Mesothelial cell of epicardium (in vitro differentiated cells): Measurements from ENCODE around the gene BLVRB. TPM values are rescaled to one million over a fixed set of nuclear protein-coding genes. Genes with fewer than 3 reads are reported as not detected.
A peak's percentile ranks its signal among the peaks of the same experiment; 100 is the strongest.

ENCODE experiments used
- DNase-seq, 2 experiments: peaks; one replicate each; pipeline ENCODE4 v3.0.0; 2021; ENCODE audit warnings: low spot score in 2 of 2; ENCODE audit not compliant: unreplicated experiment in 2 of 2
- H3K27ac Mint-ChIP-seq: 2 replicates; pipeline ENCODE4 v1.8.0; 2021; ENCODE audit warnings: mixed read lengths
- H3K27me3 Mint-ChIP-seq: 2 replicates; pipeline ENCODE4 v1.8.0; 2021; ENCODE audit warnings: low read depth, mixed read lengths
- H3K36me3 Mint-ChIP-seq: 2 replicates; pipeline ENCODE4 v1.8.0; 2021; ENCODE audit warnings: mixed read lengths
- H3K4me1 Mint-ChIP-seq: 2 replicates; pipeline ENCODE4 v1.8.0; 2021; ENCODE audit warnings: mixed read lengths
- H3K4me3 Mint-ChIP-seq: 2 replicates; pipeline ENCODE4 v1.8.0; 2021; ENCODE audit warnings: mild to moderate bottlenecking, moderate library complexity, mixed read lengths
- H3K9me3 Mint-ChIP-seq: 2 replicates; pipeline ENCODE4 v1.8.0; 2021; ENCODE audit warnings: mixed read lengths
- CTCF ChIP-seq: fragments of 200-600 bp; sonication (generic); IDR thresholded peaks from one replicate; pipeline ENCODE4 v1.5.0; 2021; ENCODE audit warnings: antibody characterized with exemption; ENCODE audit not compliant: unreplicated experiment
- total RNA-seq: library from RNA; stranded (reverse); gene quantifications from 3 replicates; pipeline ENCODE4 v1.2.1, GENCODE V29; 2021

BLVRB gene
- total RNA-seq, 1 donor from 2014 or later = 42.2 TPM

- DNase-seq = peak; percentile 70 to 89
- no peaks in the 10 kb centered on the region for H3K36me3 Mint-ChIP-seq
- H3K27me3 Mint-ChIP-seq = no peaks in the 10 kb centered on the region
- peaks cover 23% of the 10 kb centered on the region for H3K4me1 Mint-ChIP-seq
- H3K27ac Mint-ChIP-seq = peak overlapping the region; percentile 97
- peak overlapping the region; percentile 72 for H3K4me3 Mint-ChIP-seq
- no peaks in the 10 kb centered on the region for H3K9me3 Mint-ChIP-seq
- peak; percentile 88 for TF ChIP-seq CTCF
These were observed 44.5 kb downstream of the BLVRB start for GRCh38 chr19:40420766-40421765.

GRCh38 chr19:40420451-40420765 is 45.1 kb downstream of the BLVRB start:
- TF ChIP-seq CTCF = no peak
- Mint-ChIP-seq H3K27ac (peak overlapping the region; percentile 97), H3K36me3 (no peaks in the 10 kb centered on the region), H3K4me1 (peaks cover 23% of the 10 kb centered on the region), H3K9me3 (no peaks in the 10 kb centered on the region), H3K27me3 (no peaks in the 10 kb centered on the region), H3K4me3 (peak overlapping the region; percentile 72)
- no peak for DNase-seq

GRCh38 chr19:40419780-40420179 is 45.8 kb downstream of the BLVRB start:
- peak overlapping the region; percentile 54 for H3K4me3 Mint-ChIP-seq
- peak overlapping the region; percentile 85 for H3K27ac Mint-ChIP-seq
- H3K27me3 Mint-ChIP-seq = no peaks in the 10 kb centered on the region
- H3K4me1 Mint-ChIP-seq = peaks cover 21% of the 10 kb centered on the region
- DNase-seq = no peak
- H3K36me3 Mint-ChIP-seq = no peaks in the 10 kb centered on the region
- no peaks in the 10 kb centered on the region for H3K9me3 Mint-ChIP-seq
- TF ChIP-seq CTCF = no peak

- H3K4me1 Mint-ChIP-seq = peaks cover 16% of the 10 kb centered on the region
- H3K36me3 Mint-ChIP-seq = no peaks in the 10 kb centered on the region
- H3K27ac Mint-ChIP-seq = peak overlapping the region; percentile 15
- no peaks in the 10 kb centered on the region for H3K27me3 Mint-ChIP-seq
- no peak for DNase-seq
- no peak overlapping the region for H3K4me3 Mint-ChIP-seq
- TF ChIP-seq CTCF = no peak
- no peaks in the 10 kb centered on the region for H3K9me3 Mint-ChIP-seq
These were observed 46.4 kb downstream of the BLVRB start for GRCh38 chr19:40419066-40419612.

GRCh38 chr19:40418040-40418439 is 47.5 kb downstream of the BLVRB start:
- H3K36me3 Mint-ChIP-seq = no peaks in the 10 kb centered on the region
- TF ChIP-seq CTCF = no peak
- no peak overlapping the region for H3K4me3 Mint-ChIP-seq
- peak overlapping the region; percentile 78 for H3K27ac Mint-ChIP-seq
- DNase-seq = no peak
- H3K27me3 Mint-ChIP-seq = no peaks in the 10 kb centered on the region
- no peaks in the 10 kb centered on the region for H3K9me3 Mint-ChIP-seq
- peaks cover 22% of the 10 kb centered on the region for H3K4me1 Mint-ChIP-seq
